ENCODE data around the gene PPP1R15B.

DNA sequence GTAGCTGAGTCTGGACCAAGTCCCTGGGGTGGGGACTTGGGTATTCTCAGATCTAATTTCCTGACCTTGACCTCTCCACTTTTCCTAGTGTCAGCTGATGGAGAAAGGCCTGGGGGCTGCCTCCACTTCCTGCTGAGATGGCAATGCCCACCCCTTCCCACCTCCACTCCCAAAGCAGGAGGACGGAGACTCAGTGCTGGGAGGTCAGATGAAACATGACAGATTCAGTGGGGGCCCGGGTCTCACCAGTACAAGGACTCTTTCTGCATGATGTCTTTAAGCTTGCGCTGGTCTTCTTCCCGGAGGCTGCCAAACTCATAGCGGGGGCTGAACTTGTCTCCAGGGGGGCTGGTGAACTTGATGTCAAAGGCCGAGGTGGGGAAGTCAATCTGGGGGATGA, 35.6 kb upstream of the PPP1R15B start:
- TF ChIP-seq, protein P1, sequence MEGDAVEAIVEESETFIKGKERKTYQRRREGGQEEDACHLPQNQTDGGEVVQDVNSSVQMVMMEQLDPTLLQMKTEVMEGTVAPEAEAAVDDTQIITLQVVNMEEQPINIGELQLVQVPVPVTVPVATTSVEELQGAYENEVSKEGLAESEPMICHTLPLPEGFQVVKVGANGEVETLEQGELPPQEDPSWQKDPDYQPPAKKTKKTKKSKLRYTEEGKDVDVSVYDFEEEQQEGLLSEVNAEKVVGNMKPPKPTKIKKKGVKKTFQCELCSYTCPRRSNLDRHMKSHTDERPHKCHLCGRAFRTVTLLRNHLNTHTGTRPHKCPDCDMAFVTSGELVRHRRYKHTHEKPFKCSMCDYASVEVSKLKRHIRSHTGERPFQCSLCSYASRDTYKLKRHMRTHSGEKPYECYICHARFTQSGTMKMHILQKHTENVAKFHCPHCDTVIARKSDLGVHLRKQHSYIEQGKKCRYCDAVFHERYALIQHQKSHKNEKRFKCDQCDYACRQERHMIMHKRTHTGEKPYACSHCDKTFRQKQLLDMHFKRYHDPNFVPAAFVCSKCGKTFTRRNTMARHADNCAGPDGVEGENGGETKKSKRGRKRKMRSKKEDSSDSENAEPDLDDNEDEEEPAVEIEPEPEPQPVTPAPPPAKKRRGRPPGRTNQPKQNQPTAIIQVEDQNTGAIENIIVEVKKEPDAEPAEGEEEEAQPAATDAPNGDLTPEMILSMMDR (IDR thresholded peaks at IDR 0.05), result no peak
- no peak for TF ChIP-seq POLR2A (IDR thresholded peaks at IDR 0.05; ENCODE audit: low read depth)

Measured in esophagus muscularis mucosa (tissue), 3 donors.